Smooth muscle cell (in vitro differentiated cells): ENCODE measurements around the gene GNG5. TPM values are rescaled to one million over a fixed set of nuclear protein-coding genes. Genes with fewer than 3 reads are reported as not detected.
"Not testable (repeated sequence)": the region's sequence is repeated elsewhere in the genome, so short reads cannot be mapped to it uniquely, and the experiment has no call there.

Source experiments
- DNase-seq: peaks from one replicate; lab custom pipeline; 2025; ENCODE audit not compliant: unreplicated experiment; lab: John Stamatoyannopoulos, UW
- H2AFZ ChIP-seq: fragments of 200-600 bp; sonication (generic); 2 replicates; pipeline ENCODE4 v1.6.0; 2016; ENCODE audit warnings: antibody characterized with exemption, low read depth, mild to moderate bottlenecking
- H3F3A ChIP-seq: fragments of 200-600 bp; sonication (generic); 2 replicates; pipeline ENCODE4 v1.6.0; 2017; ENCODE audit warnings: antibody characterized with exemption, low read depth
- H3K27ac ChIP-seq: fragments of 200-600 bp; sonication (generic); 2 replicates; pipeline ENCODE4 v1.5.1; 2016; ENCODE audit warnings: low read depth, mild to moderate bottlenecking
- H3K27me3 ChIP-seq: fragments of 200-600 bp; sonication (generic); 2 replicates; pipeline ENCODE4 v1.6.1; 2016; ENCODE audit warnings: low read depth, mild to moderate bottlenecking
- H3K36me3 ChIP-seq: fragments of 200-600 bp; sonication (generic); 2 replicates; pipeline ENCODE4 v1.5.1; 2016; ENCODE audit warnings: low read depth
- H3K4me1 ChIP-seq: fragments of 200-600 bp; sonication (generic); 2 replicates; pipeline ENCODE4 v1.5.1; 2016; ENCODE audit warnings: low read depth
- H3K4me2 ChIP-seq: fragments of 200-600 bp; sonication (generic); 2 replicates; pipeline ENCODE4 v1.6.0; 2016; ENCODE audit warnings: mild to moderate bottlenecking
- H3K4me3 ChIP-seq: fragments of 200-600 bp; sonication (generic); 2 replicates; pipeline ENCODE4 v1.5.1; 2016; ENCODE audit warnings: mild to moderate bottlenecking
- H3K79me2 ChIP-seq: fragments of 200-600 bp; sonication (generic); 2 replicates; pipeline ENCODE4 v1.6.0; 2016; ENCODE audit warnings: low read depth, mild to moderate bottlenecking
- H3K9ac ChIP-seq: fragments of 200-600 bp; sonication (generic); 2 replicates; pipeline ENCODE4 v1.6.0; 2016; ENCODE audit warnings: low read depth
- H3K9me3 ChIP-seq: fragments of 200-600 bp; sonication (generic); replicated peaks from 2 replicates; pipeline ENCODE4 v1.5.1; 2016; ENCODE audit warnings: low read depth
- H4K20me1 ChIP-seq: fragments of 200-600 bp; sonication (generic); 2 replicates; pipeline ENCODE4 v1.6.0; 2016; ENCODE audit warnings: low read depth
- WGBS: methylation state at CpG from one replicate; pipeline ENCODE4 v1.1.7; 2016; ENCODE audit warnings: low lambda C conversion rate; 5-methylcytosine and 5-hydroxymethylcytosine counted together
- polyA plus RNA-seq: library from polyadenylated mRNA; unstranded; fragments of >200 nt; fragmentation: Nextera tagmentation; extraction: Ambion mirVana; gene quantifications from 2 replicates; pipeline ENCODE4 v1.2.1, GENCODE V29; 2016
- total RNA-seq: library from RNA; depleted of rRNA; stranded (reverse); fragments of >200 nt; gene quantifications from 2 replicates; pipeline ENCODE4 v1.2.3, GENCODE V29; 2014
- TF ChIP-seq, protein P1 (sequence below): fragments of 200-600 bp; sonication (generic); IDR thresholded peaks from 2 replicates; pipeline ENCODE4 v1.5.1; 2017; ENCODE audit warnings: borderline replicate concordance, mild to moderate bottlenecking, antibody characterized with exemption; ENCODE audit not compliant: insufficient read depth, poor library complexity, severe bottlenecking

Gene GNG5
- total and polyA plus RNA-seq, 2 experiments from 2014 or later = 342 to 722 TPM

DNA sequence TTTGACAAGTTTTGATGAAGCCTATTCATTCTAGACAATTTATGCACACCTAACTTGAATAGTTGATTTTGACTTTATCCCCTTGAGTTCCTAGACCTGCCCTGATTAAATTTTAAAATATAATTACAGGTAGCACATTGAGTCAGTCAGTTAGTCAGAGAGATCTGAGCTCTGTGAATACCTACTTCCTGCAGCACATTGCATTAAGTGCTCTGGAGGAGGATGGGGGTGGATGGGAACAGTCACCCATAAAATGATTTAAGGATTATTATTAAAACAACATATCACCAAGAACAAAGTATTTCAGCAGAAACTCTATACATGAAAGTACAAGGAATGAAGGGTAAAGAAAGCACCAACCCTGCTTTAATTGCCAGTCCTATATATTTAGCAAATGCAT, 39.1 kb downstream of the GNG5 start:
- Histone ChIP-seq H3K27ac (no peak overlapping the region), H3K4me1 (no peaks in the 10 kb centered on the region), H2AFZ (no peak overlapping the region), H3K27me3 (peaks cover 92% of the 10 kb centered on the region), H3K4me2 (no peak overlapping the region), H3K9ac (no peak overlapping the region), H3K79me2 (no peaks in the 10 kb centered on the region), H3K36me3 (no peaks in the 10 kb centered on the region), H4K20me1 (no peaks in the 10 kb centered on the region), H3K9me3 (no peaks in the 10 kb centered on the region), H3K4me3 (no peak overlapping the region), H3F3A (no peaks in the 10 kb centered on the region)
- TF ChIP-seq, protein P1, sequence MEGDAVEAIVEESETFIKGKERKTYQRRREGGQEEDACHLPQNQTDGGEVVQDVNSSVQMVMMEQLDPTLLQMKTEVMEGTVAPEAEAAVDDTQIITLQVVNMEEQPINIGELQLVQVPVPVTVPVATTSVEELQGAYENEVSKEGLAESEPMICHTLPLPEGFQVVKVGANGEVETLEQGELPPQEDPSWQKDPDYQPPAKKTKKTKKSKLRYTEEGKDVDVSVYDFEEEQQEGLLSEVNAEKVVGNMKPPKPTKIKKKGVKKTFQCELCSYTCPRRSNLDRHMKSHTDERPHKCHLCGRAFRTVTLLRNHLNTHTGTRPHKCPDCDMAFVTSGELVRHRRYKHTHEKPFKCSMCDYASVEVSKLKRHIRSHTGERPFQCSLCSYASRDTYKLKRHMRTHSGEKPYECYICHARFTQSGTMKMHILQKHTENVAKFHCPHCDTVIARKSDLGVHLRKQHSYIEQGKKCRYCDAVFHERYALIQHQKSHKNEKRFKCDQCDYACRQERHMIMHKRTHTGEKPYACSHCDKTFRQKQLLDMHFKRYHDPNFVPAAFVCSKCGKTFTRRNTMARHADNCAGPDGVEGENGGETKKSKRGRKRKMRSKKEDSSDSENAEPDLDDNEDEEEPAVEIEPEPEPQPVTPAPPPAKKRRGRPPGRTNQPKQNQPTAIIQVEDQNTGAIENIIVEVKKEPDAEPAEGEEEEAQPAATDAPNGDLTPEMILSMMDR = no peak
- DNase-seq = no peak

DNA sequence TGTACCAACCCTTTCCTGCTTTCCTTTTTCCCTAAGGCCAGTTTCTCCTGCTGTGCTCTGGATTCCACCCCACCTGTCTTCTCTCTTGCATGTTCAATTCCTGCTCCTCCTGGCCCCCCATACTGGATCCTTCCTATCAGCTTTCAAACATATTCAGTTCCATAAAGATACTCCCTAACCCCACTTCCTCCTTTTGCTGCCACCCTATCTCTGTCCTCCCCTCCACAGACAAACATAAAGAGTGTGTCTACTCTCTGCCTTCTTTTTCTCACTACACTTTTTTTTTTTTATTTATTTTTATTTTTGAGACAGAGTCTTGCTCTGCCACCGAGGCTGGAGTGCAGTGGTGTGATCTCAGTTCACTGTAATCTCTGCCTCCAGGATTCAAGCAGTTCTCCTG, 44.3 kb downstream of the GNG5 start:
- no peaks in the 10 kb centered on the region for H3K4me1 ChIP-seq
- whole genome bisulfite sequencing = 71% methylated on average over 1 of the region's 1 CpG
- no peak for DNase-seq
- no peaks in the 10 kb centered on the region for H4K20me1 ChIP-seq
- no peaks in the 10 kb centered on the region for H3K9me3 ChIP-seq
- no peak overlapping the region for H3K4me3 ChIP-seq
- no peak overlapping the region for H3K9ac ChIP-seq
- peaks cover 84% of the 10 kb centered on the region for H3K27me3 ChIP-seq
- H3K36me3 ChIP-seq = no peaks in the 10 kb centered on the region
- TF ChIP-seq, protein P1 = no peak
- no peak overlapping the region for H2AFZ ChIP-seq
- no peaks in the 10 kb centered on the region for H3K79me2 ChIP-seq
- H3K4me2 ChIP-seq = no peak overlapping the region
- no peaks in the 10 kb centered on the region for H3F3A ChIP-seq
- no peak overlapping the region for H3K27ac ChIP-seq

DNA sequence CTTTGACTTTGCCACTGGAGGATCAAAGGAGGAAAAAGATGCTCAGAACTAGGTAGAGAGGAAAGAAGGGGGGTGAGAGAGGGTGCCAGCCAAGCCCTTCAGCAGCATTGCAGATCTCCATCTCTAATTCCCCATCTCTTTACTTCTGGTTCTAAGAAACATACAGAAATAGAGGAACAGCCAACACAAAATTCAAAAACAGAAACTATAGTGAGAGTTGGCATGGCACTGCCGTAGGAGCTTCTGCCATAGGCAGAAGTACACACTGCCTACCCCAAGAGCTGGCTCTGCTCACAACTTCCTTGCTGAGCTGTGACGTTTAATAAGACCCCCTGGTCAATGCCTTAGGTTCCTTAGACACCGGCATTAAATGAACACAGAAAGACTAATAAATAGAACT, 53.9 kb downstream of the GNG5 start:
- Histone ChIP-seq H3K4me1 (no peaks in the 10 kb centered on the region), H3F3A (no peaks in the 10 kb centered on the region), H3K36me3 (no peaks in the 10 kb centered on the region), H3K9me3 (no peaks in the 10 kb centered on the region), H4K20me1 (no peaks in the 10 kb centered on the region), H3K27me3 (peaks cover 20% of the 10 kb centered on the region), H3K27ac (no peak overlapping the region), H3K79me2 (no peaks in the 10 kb centered on the region), H3K4me3 (no peak overlapping the region), H2AFZ (no peak overlapping the region), H3K4me2 (no peak overlapping the region), H3K9ac (no peak overlapping the region)
- TF ChIP-seq, protein P1 = no peak
- 62% methylated on average over 3 of the region's 3 CpGs for WGBS
- DNase-seq = no peak

DNA sequence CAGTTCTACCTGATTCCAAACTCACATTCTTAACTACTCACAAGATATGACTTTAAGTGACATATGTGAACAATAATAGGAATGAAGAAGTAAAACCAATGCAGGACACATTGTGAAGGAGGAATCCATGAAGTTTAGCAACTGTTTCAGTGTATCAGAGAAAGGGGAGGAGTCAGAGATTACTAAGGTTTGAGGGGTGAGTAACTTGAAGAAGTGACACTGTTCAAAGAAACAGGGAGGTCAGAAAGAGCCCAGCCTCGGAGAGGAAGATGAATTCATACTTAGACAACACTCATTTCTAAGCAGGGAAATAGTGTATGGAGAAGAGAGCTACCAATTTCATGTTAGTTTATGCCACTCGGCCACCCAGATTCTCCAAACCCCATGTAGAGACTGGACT, 55.5 kb downstream of the GNG5 start:
- Histone ChIP-seq H3K4me1 (no peaks in the 10 kb centered on the region), H3K36me3 (no peaks in the 10 kb centered on the region), H4K20me1 (no peaks in the 10 kb centered on the region), H3K27ac (no peak overlapping the region), H3K4me2 (no peak overlapping the region), H3K9ac (no peak overlapping the region), H3F3A (no peaks in the 10 kb centered on the region), H3K9me3 (no peaks in the 10 kb centered on the region), H3K27me3 (peaks cover 4% of the 10 kb centered on the region), H3K4me3 (no peak overlapping the region), H2AFZ (no peak overlapping the region), H3K79me2 (no peaks in the 10 kb centered on the region)
- WGBS = 73% methylated on average over 2 of the region's 2 CpGs
- TF ChIP-seq, protein P1 = no peak
- no peak for DNase-seq

DNA sequence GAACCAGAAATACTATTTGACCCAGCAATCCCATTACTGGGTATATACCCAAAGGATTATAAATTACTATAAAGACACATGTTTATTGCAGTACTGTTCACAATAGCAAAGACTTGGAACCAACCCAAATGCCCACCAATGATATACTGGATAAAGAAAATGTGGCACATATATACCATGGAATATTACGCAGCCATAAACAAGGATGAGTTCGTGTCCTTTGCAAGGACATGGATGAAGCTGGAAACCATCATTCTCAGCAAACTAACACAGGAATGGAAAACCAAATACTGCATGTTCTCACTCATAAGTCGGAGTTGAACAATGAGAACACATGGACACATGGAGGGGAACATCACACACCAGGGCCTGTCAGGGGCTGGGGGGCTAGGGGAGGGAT, 57.7 kb downstream of the GNG5 start:
- H3K9ac ChIP-seq, H3K4me1 ChIP-seq, H2AFZ ChIP-seq, H3F3A ChIP-seq, H3K27ac ChIP-seq, H3K4me3 ChIP-seq, H3K27me3 ChIP-seq, H4K20me1 ChIP-seq, H3K9me3 ChIP-seq, DNase-seq, H3K4me2 ChIP-seq, H3K36me3 ChIP-seq, H3K79me2 ChIP-seq: not testable (repeated sequence)
- 96% methylated on average over 3 of the region's 3 CpGs for WGBS
